HepG2 (cell line): ENCODE measurements around the gene ZCCHC3. TPM values are rescaled to one million over a fixed set of nuclear protein-coding genes. Genes with fewer than 3 reads are reported as not detected.

Experiments used
- ARID2 ChIP-seq: sonication (generic); formaldehyde crosslinking; IDR thresholded peaks from 2 replicates; pipeline ENCODE4 v1.8.1; 2022; ENCODE audit warnings: mild to moderate bottlenecking, missing genetic modification reagents, borderline replicate concordance
- ESRRA ChIP-seq: sonication (generic); formaldehyde crosslinking; IDR thresholded peaks from 2 replicates; pipeline ENCODE4 v1.5.1; 2020; ENCODE audit warnings: mild to moderate bottlenecking, low read depth, missing genetic modification reagents
- GFI1 ChIP-seq: sonication (generic); formaldehyde crosslinking; IDR thresholded peaks from 2 replicates; pipeline ENCODE4 v1.5.0; 2020; ENCODE audit warnings: missing genetic modification reagents, mild to moderate bottlenecking, borderline replicate concordance
- HBP1 ChIP-seq: IDR thresholded peaks from 2 replicates; pipeline ENCODE4 v1.6.1; 2016; ENCODE audit warnings: low read depth, control low read depth
- KAT2B ChIP-seq: fragments of 150-350 bp; IDR thresholded peaks from 2 replicates; pipeline ENCODE4 v1.6.1; 2014; ENCODE audit warnings: low read depth, low read length, borderline replicate concordance
- MED13 ChIP-seq: sonication (generic); formaldehyde crosslinking; IDR thresholded peaks from 2 replicates; pipeline ENCODE4 v1.5.0; 2020; ENCODE audit warnings: missing genetic modification reagents
- MNT ChIP-seq: fragments of 450-650 bp; IDR thresholded peaks from 2 replicates; pipeline ENCODE4 v1.6.1; 2016
- PAF1 ChIP-seq: IDR thresholded peaks from 2 replicates; pipeline ENCODE4 v1.6.1; 2016; ENCODE audit warnings: missing genetic modification reagents, missing compliant biosample characterization
- POLR2AphosphoS5 ChIP-seq: IDR thresholded peaks from 2 replicates; pipeline ENCODE4 v1.6.1; 2012; ENCODE audit warnings: low read depth, low read length
- SIX1 ChIP-seq: sonication (generic); formaldehyde crosslinking; IDR thresholded peaks from 2 replicates; pipeline ENCODE4 v1.4.0; 2020; ENCODE audit warnings: missing genetic modification reagents, borderline replicate concordance
- TP53 ChIP-seq: sonication (generic); formaldehyde crosslinking; conservative IDR thresholded peaks from 2 replicates; pipeline ENCODE4 v1.4.0; 2020; ENCODE audit warnings: missing genetic modification reagents
- TSC22D2 ChIP-seq: sonication (generic); formaldehyde crosslinking; IDR thresholded peaks from 2 replicates; pipeline ENCODE4 v1.5.1; 2020; ENCODE audit warnings: missing genetic modification reagents, mild to moderate bottlenecking, borderline replicate concordance
- ZNF124 ChIP-seq: sonication (generic); formaldehyde crosslinking; IDR thresholded peaks from 2 replicates; pipeline ENCODE4 v1.4.0; 2020; ENCODE audit warnings: missing genetic modification reagents
- ZNF674 ChIP-seq: sonication (generic); formaldehyde crosslinking; IDR thresholded peaks from 2 replicates; pipeline ENCODE4 v1.5.0; 2020; ENCODE audit warnings: low read depth, mild to moderate bottlenecking, missing genetic modification reagents
- ZNF749 ChIP-seq: sonication (generic); formaldehyde crosslinking; IDR thresholded peaks from 2 replicates; pipeline ENCODE4 v1.8.0; 2022; ENCODE audit warnings: mild to moderate bottlenecking, missing genetic modification reagents, moderate library complexity, borderline replicate concordance
- ZNF841 ChIP-seq: sonication (generic); formaldehyde crosslinking; IDR thresholded peaks from 2 replicates; pipeline ENCODE4 v1.8.1; 2023; ENCODE audit warnings: missing genetic modification reagents, borderline replicate concordance
- ZSCAN29 ChIP-seq: sonication (generic); formaldehyde crosslinking; conservative IDR thresholded peaks from 2 replicates; pipeline ENCODE4 v1.4.0; 2020; ENCODE audit warnings: mild to moderate bottlenecking, missing genetic modification reagents
- ZXDC ChIP-seq: sonication (generic); formaldehyde crosslinking; IDR thresholded peaks from 2 replicates; pipeline ENCODE4 v1.5.0; 2020; ENCODE audit warnings: mild to moderate bottlenecking, missing genetic modification reagents
- polyA plus RNA-seq, 8 experiments: library from polyadenylated mRNA; depleted of rRNA in 3 of 8; stranded (reverse) in 7 of 8; unstranded in 1 of 8; fragments of >200 nt; fragmentation: Illumina TruSeq in 4 of 8; extraction: Trizol in 4 of 8; gene quantifications; 2 replicates each; pipeline versions ENCODE4 v1.2.1 to v1.2.3, GENCODE V29; 2011 to 2016; ENCODE audit warnings: low read depth in 4 of 8, missing spikeins in 1 of 8, mixed read lengths in 1 of 8; ENCODE audit not compliant: insufficient read depth in 1 of 8
- total RNA-seq, 5 experiments: library from RNA; depleted of rRNA; stranded (reverse); fragments of >200 nt; fragmentation: Illumina TruSeq; extraction: Trizol; gene quantifications; 2 replicates each; pipeline ENCODE4 v1.2.3, GENCODE V29; 2016; ENCODE audit warnings: low read depth in 1 of 5
- TF ChIP-seq, protein P1 (sequence below): sonication (generic); formaldehyde crosslinking; IDR thresholded peaks from 2 replicates; pipeline ENCODE4 v1.4.0; 2020; ENCODE audit warnings: missing genetic modification reagents, borderline replicate concordance
- TF ChIP-seq, protein P2 (sequence below): sonication (generic); formaldehyde crosslinking; IDR thresholded peaks from 2 replicates; pipeline ENCODE4 v1.8.0; 2022; ENCODE audit warnings: mild to moderate bottlenecking, missing genetic modification reagents

Gene ZCCHC3
- total and polyA plus RNA-seq, 2 of the 13 experiments (the other 11 are each of a cell fraction or from before 2014, with no cell fraction given), result 46.6 to 63.0 TPM

DNA sequence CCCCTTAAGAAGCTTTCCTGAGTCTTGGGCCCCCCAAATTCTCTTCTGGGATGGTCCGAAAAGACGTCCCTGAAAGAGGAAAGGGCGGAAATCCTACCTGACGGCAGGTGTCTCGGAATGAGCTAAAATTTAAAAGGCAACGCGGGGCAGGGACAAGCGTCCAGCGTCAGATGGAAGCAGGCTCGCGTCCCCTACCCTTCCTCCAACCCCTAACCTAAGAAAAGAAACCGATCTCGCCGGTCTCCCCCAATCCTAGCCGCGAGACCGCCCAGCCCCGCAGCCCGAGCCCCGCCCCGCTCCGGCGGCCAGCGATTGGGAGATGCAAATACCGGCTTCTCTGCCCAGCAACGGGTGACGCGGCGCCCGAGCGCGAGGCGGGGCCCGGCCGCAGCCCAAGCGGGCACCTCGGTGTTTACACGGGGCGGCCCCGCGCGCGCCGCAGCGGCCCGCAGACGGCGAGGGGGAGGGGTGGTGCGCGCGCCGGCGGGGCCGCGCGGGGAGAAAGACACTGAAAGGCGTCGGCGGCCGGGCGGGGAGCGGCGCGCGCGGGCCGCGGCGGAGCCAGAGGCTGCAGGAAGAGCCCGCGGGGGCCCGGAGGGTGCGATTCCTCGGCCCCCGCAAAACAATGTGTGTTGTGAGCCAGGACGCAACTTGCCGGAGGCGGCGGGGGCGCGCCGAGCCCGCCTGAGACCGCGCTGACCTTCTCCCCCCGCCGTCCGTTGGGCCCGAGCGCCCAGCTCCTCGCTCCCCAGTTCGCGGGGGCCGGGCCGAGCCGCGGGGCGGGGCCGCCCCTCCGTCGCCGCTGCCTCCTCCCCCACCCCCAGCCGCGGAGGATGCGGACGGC is 27.9 kb downstream of the ZCCHC3 start, which contains the start of gene SOX12 (continued):
- TF ChIP-seq ZNF674 (CRISPR knock-in tag), result peak; percentile 76; the same call in 1 of the 2 replicates
- TF ChIP-seq ESRRA (CRISPR knock-in tag), result peak; percentile 53
- TF ChIP-seq ARID2 (CRISPR knock-in tag), result no peak
- TF ChIP-seq, protein P1, sequence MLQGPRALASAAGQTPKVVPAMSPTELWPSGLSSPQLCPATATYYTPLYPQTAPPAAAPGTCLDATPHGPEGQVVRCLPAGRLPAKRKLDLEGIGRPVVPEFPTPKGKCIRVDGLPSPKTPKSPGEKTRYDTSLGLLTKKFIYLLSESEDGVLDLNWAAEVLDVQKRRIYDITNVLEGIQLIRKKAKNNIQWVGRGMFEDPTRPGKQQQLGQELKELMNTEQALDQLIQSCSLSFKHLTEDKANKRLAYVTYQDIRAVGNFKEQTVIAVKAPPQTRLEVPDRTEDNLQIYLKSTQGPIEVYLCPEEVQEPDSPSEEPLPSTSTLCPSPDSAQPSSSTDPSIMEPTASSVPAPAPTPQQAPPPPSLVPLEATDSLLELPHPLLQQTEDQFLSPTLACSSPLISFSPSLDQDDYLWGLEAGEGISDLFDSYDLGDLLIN, result no peak; the same call in 1 of the 2 replicates
- TF ChIP-seq MED13 (CRISPR knock-in tag), result peak; percentile 87
- TF ChIP-seq SIX1 (CRISPR knock-in tag), result no peak
- TF ChIP-seq MNT, result no peak
- no peak; the same call in 1 of the 2 replicates for TF ChIP-seq GFI1 (CRISPR knock-in tag)
- TF ChIP-seq ZXDC (CRISPR knock-in tag), result peak; percentile 89; the same call in 1 of the 2 replicates
- TF ChIP-seq TSC22D2 (CRISPR knock-in tag), result no peak
- TF ChIP-seq KAT2B, result no peak
- TF ChIP-seq ZSCAN29 (CRISPR knock-in tag), result 0 out of 2 replicates have a peak, but pooled peaks have one; percentile 3
- TF ChIP-seq TP53 (CRISPR knock-in tag), result no peak
- 0 out of 2 replicates have a peak, but pooled peaks have one; percentile 23 for TF ChIP-seq ZNF124
- 0 out of 2 replicates have a peak, but pooled peaks have one; percentile 7 for TF ChIP-seq ZNF841 (CRISPR knock-in tag)
- peak; percentile 93 for TF ChIP-seq POLR2AphosphoS5
- TF ChIP-seq PAF1 (CRISPR knock-in tag), result no peak
- peak; percentile 82; the same call in 1 of the 2 replicates for TF ChIP-seq ZNF749 (CRISPR knock-in tag)
- TF ChIP-seq, protein P2, sequence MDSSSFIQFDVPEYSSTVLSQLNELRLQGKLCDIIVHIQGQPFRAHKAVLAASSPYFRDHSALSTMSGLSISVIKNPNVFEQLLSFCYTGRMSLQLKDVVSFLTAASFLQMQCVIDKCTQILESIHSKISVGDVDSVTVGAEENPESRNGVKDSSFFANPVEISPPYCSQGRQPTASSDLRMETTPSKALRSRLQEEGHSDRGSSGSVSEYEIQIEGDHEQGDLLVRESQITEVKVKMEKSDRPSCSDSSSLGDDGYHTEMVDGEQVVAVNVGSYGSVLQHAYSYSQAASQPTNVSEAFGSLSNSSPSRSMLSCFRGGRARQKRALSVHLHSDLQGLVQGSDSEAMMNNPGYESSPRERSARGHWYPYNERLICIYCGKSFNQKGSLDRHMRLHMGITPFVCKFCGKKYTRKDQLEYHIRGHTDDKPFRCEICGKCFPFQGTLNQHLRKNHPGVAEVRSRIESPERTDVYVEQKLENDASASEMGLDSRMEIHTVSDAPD, result peak; percentile 73; the same call in 1 of the 2 replicates
- TF ChIP-seq HBP1, result peak; percentile 86
